HG03066 (cell line): ENCODE results near the gene WDFY4.

Source experiments
- ATAC-seq: cut with Tn5 transposase; IDR thresholded peaks from one replicate; pipeline ENCODE4 v1.9.1; 2021; ENCODE audit warnings: low read depth; ENCODE audit not compliant: unreplicated experiment

WDFY4 gene

GRCh38 chr10:48739170-48739569, 54.5 kb downstream of the WDFY4 start:
- no peak for ATAC-seq

DNA sequence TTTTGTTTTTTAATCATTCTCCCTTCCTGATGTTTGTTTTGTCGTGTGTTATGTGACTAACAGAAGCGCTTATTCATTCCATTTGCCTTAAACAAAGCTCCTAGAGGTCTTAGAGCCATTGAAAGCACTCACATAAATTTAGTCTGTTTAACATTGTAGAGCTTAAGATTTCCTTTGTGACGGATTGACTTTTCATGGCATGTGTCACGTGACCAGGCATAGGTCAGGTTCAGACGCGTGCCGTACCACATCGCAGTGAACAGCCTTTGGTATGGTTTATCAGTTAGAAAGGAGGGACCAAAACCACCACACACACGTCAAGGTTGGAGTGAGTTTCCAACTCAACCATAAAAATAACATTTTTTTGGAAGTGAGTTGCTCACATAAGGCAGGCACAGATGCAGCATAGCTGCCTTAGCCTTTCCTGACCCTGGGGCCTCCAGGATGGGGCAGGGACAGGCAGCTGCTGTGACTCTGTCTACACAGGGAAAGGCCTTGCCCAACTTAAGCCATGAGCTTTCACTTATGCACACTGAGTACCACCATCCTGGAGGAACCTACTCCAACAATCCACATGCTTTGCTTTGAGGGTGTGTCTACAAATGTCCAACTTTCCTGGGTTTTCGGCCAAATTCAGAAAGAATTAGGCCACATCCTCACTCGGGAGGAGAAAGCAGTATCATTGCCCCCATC, 55.5 kb downstream of the WDFY4 start:
- no peak for ATAC-seq

GRCh38 chr10:48740988-48741387, 56.3 kb downstream of the WDFY4 start:
- ATAC-seq = no peak

DNA sequence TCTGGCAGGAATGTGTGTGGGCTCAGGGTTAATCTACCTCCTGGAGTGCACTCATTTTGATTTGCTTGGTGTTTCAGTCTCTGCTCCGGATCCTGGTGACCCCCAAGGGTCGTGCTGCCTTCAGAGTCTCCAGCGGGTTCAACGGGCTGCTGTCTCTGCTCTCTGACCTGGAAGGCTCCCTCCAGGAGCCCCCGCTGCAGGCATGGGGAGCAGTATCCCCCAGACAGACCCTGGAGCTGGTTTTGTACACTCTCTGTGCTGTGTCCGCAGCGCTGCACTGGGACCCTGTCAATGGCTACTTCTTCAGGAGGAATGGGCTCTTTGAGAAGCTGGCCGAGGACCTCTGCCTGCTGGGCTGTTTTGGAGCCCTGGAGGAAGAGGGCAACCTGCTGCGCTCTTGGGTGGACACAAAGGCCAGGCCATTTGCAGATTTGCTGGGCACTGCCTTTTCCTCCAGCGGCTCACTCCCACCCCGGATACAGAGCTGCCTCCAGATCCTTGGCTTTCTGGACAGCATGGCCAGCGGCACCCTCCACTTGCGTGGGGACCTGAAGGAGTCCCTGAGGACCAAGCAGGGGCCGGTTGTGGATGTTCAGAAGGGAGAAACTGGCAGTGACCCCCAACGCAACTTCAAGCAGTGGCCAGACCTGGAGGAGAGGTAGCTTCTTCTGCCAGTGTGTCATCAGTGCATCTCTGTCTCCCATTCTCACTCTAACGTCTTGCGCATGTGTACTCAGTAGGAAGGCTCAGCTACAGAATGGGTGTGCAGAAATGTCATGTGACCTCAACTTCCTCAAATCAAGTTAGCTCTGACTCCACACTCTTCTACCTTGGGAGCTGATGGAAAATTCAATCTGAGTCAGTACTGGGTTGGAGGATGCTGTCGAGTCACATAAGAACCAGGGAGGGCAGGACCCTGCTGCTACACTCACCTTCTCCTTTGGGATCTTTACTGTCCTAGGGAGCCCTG, 58.5 kb downstream of the WDFY4 start:
- ATAC-seq = no peak

DNA sequence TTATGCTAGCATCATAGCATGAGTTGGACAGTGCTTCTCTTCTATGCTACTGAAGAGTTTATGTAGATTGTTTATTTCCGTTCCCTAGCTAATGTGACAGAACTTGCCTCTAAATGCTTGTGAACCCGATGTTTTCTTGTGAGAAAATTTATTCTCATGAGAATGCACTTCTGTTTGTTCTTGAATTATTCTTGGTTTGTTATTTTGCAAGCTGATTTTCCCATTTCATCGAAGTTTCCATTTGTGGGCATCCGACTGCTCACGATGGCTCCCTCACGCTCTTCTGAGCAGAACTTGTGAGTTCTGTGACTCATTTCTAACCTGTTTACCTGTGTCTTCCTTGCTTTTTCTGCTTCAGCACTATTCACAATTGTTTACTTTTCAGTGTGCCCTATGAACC, 59.9 kb downstream of the WDFY4 start:
- ATAC-seq = peak; percentile 56

GRCh38 chr10:48745662-48746245, 61.1 kb downstream of the WDFY4 start:
- ATAC-seq = no peak

GRCh38 chr10:48748573-48748972, 63.9 kb downstream of the WDFY4 start:
- ATAC-seq = no peak

DNA sequence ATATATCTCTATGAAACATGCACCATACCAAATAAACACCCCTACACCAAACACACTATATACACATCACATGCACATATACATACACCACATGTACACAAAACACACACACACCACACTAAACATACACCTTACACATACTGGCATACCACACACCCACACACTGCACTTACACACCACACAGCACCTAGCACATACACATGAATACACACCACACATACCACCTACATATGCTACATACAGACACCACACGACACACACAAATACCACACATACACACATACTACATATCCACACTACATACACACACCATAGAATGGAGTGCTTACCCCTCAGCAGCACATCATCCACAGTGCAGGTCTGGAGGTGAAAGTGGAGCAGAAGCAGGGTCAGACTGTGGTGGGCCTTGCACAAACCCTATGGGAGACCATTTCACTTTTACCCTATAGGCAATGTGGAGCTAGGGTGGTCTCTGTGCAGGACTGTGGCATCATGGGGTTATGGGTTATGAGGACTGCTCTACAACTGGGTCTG, 64.6 kb downstream of the WDFY4 start:
- ATAC-seq = no peak

- no peak for ATAC-seq
Observed at GRCh38 chr10:48750019-48750418, 65.3 kb downstream of the WDFY4 start.

- no peak for ATAC-seq
Observed at GRCh38 chr10:48750991-48751390, 66.3 kb downstream of the WDFY4 start.

DNA sequence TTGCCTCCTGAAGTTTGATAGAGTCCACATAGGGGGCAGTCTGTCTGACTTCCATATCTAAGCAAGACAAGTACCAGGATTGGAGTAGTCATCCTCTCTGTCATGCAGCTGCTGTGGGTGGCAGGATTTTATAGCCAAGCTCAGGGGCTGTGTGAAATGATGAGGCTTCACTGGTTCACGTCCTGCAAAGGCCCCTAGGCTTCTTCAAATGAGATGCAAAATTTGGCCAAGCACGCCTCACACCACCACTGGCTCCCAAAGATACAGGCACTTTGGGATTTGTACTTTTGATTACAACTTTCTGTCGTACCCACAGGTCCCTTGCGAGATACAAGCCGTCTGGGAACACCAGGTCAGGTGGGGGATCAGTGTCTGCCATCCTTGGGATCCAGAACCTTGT, 67.1 kb downstream of the WDFY4 start:
- ATAC-seq = no peak

GRCh38 chr10:48758411-48758810, 73.7 kb downstream of the WDFY4 start:
- ATAC-seq = no peak

DNA sequence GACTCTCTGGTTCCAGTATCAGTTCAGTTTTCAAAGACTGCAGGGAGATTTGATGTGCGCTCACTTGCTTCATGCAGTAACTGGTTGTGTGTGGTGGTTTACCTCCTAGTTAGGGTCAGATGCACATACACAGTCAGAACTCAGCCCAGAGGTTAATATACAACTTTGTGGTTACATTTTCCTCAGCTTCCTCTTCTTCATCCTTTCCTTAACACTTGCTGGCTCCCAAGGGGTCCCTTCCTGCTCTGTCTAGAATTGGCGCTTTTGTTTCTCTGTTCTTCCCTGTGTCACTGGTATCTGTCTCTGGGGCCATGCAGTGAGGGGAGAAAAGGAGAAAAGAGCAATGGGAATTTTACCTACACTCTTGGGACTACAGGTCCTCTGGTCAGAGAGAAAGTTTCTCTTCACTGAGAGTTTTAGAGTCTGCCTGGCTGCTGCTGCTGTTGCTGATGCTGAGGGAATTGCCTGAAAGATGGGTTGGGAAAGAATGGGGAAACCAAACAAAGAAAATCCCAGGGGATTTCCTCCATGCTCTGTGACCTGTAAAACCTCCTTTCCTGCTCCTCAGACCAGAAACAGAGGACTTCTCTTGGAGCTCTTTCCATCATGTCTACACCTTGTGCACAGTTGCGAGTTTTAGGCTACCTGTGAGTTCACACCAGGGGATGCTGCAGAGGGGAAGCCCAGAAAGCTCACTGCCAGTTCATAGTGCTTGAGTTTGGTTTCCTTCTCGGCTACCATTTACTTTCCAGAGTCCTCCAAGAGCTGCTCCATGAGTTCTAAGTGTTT, 74.6 kb downstream of the WDFY4 start:
- peak; percentile 94 for ATAC-seq

GRCh38 chr10:48760983-48761382, 76.3 kb downstream of the WDFY4 start:
- ATAC-seq = no peak

- ATAC-seq = no peak
Observed at GRCh38 chr10:48762064-48763042, 77.7 kb downstream of the WDFY4 start.

- ATAC-seq = no peak
Observed at GRCh38 chr10:48763403-48763965, 78.8 kb downstream of the WDFY4 start.

DNA sequence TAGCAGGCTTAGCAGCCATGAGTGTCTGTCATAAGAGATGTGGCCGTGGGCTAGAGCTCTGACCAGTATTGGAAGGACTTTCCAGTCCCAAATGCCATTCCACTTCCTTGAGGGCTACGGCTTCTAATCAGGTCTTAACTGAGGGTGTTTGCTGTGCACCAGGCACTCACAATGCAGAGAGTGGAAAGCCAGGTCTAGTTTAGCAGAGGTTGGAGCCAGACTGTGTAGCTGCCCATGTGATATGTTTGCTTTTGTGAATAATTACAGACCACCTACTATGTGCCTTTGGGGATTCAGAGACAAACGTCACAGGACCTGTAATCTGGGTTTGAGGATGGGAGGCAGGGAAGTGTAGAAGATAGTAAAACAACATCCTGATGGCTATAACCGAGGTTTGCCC, 79.8 kb downstream of the WDFY4 start:
- ATAC-seq = no peak

GRCh38 chr10:48765039-48765438, 80.4 kb downstream of the WDFY4 start:
- ATAC-seq = no peak

DNA sequence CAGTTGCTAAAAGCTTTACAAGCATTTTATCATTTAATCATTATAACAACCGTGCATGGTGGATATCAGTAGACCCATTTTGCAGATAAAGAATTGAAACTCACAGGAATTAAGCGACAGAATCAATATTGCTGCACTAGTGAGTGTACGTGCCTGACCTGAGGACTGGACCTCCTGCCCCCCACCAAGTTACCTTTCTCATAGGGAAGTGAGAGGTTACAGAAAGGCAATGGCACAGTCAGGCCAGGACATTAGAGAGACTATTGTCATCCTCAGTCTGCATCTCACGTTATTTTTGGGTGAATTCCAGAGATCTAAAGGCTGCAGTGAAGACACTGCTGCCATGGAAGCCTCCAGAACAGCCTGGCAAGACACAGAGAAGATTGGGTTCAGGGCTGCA, 80.9 kb downstream of the WDFY4 start:
- no peak for ATAC-seq
